B cell (primary cell): ENCODE results near the gene ZCCHC24. TPM values are rescaled to one million over a fixed set of nuclear protein-coding genes. Genes with fewer than 3 reads are reported as not detected.

Experiments
- ATAC-seq: fragments of 200-7000 bp; cut with Tn5 transposase; one replicate; pipeline ENCODE4 v1.10.0; 2021; ENCODE audit warnings: low read depth, mild to moderate bottlenecking, moderate number of reproducible peaks, moderate library complexity
- CTCF ChIA-PET: fragments of 350-600 bp; sonication (Branson Sonifier 250); formaldehyde crosslinking; loops from one replicate; lab custom pipeline; 2021; ENCODE audit warnings: antibody characterized with exemption, inconsistent platforms; lab: Charles Lee
- POLR2A ChIA-PET: fragments of 350-600 bp; sonication (Branson Sonifier 250); formaldehyde crosslinking; loops from one replicate; lab custom pipeline; 2021; ENCODE audit warnings: antibody characterized with exemption; lab: Charles Lee
- DNase-seq: peaks from one replicate; pipeline ENCODE4 v3.0.0; 2013
- H2AFZ ChIP-seq: 2 replicates; pipeline ENCODE4 v1.6.1; 2012; ENCODE audit warnings: mild to moderate bottlenecking, low read depth, low read length; ENCODE audit not compliant: insufficient read depth, poor library complexity, severe bottlenecking
- H3K27ac ChIP-seq, 2 donors: 1 replicate in 1 of 2; 2 replicates in 1 of 2; pipeline ENCODE4 v1.5.1; 2012 to 2013; ENCODE audit warnings: low read length in 2 of 2, mild to moderate bottlenecking in 2 of 2, moderate library complexity in 1 of 2
- H3K27me3 ChIP-seq, 4 experiments: fragments of 200-600 bp in 1 of 4; sonication (generic) in 1 of 4; replicated peaks in 1 of 4; 1 replicate in 2 of 4; 2 replicates in 2 of 4; pipeline versions ENCODE4 v1.6.1 to v1.7.0; 2013 to 2016; ENCODE audit warnings: low read length in 3 of 4, mild to moderate bottlenecking in 2 of 4, mixed read lengths in 1 of 4, moderate library complexity in 1 of 4; ENCODE audit not compliant: insufficient read depth in 4 of 4, control insufficient read depth in 3 of 4; ENCODE audit errors: control extremely low read depth in 1 of 4
- H3K36me3 ChIP-seq, 2 experiments: replicated peaks in 1 of 2; 1 replicate in 1 of 2; 2 replicates in 1 of 2; pipeline versions ENCODE4 v1.6.1 to v1.7.1; 2013; ENCODE audit warnings: low read length in 1 of 2; ENCODE audit not compliant: insufficient read depth in 2 of 2, control insufficient read depth in 1 of 2; ENCODE audit errors: control extremely low read depth in 1 of 2, extremely low read depth in 1 of 2
- H3K4me1 ChIP-seq, 2 donors: fragments of 200-600 bp in 1 of 2; sonication (generic) in 1 of 2; 1 replicate in 1 of 2; 2 replicates in 1 of 2; pipeline versions ENCODE4 v1.5.1 to v1.6.1; 2013 to 2017; ENCODE audit warnings: low read length in 2 of 2; ENCODE audit not compliant: control insufficient read depth in 2 of 2, insufficient read depth in 2 of 2
- H3K4me2 ChIP-seq: replicated peaks from 2 replicates; pipeline ENCODE3; 2012; ENCODE audit warnings: mild to moderate bottlenecking, low read depth, low read length; ENCODE audit not compliant: poor library complexity, severe bottlenecking
- H3K4me3 ChIP-seq, 5 experiments: fragments of 200-600 bp in 1 of 5; sonication (generic) in 1 of 5; 1 replicate in 3 of 5; 2 replicates in 2 of 5; pipeline versions ENCODE4 v1.5.1 to v1.7.0; 2011 to 2016; ENCODE audit warnings: low read length in 4 of 5, mild to moderate bottlenecking in 4 of 5, low read depth in 2 of 5, control low read depth in 1 of 5, moderate library complexity in 1 of 5; ENCODE audit not compliant: insufficient read depth in 1 of 5; ENCODE audit errors: control extremely low read depth in 1 of 5, extremely low read depth in 1 of 5
- H3K79me2 ChIP-seq: fragments of 200-600 bp; sonication (generic); one replicate; pipeline ENCODE4 v1.6.0; 2016; ENCODE audit warnings: low read length; ENCODE audit not compliant: control insufficient read depth, insufficient read depth
- H3K9ac ChIP-seq: fragments of 200-600 bp; sonication (generic); 2 replicates; pipeline ENCODE4 v1.6.1; 2017; ENCODE audit warnings: mild to moderate bottlenecking, low read length, moderate library complexity
- H3K9me3 ChIP-seq, 3 donors: one replicate each; pipeline versions ENCODE4 v1.6.1 to v1.7.1; 2013; ENCODE audit warnings: low read length in 2 of 3; ENCODE audit not compliant: control insufficient read depth in 2 of 3, insufficient read depth in 1 of 3; ENCODE audit errors: control extremely low read depth in 1 of 3
- H4K20me1 ChIP-seq: 2 replicates; pipeline ENCODE4 v1.6.0; 2012; ENCODE audit warnings: mild to moderate bottlenecking, low read length; ENCODE audit not compliant: insufficient read depth, control insufficient read depth, poor library complexity, severe bottlenecking
- H3K27ac Mint-ChIP-seq: one replicate; pipeline ENCODE4 v1.8.0; 2021; ENCODE audit warnings: mixed read lengths
- H3K27me3 Mint-ChIP-seq: one replicate; pipeline ENCODE4 v1.8.0; 2021; ENCODE audit warnings: mixed read lengths
- H3K4me1 Mint-ChIP-seq: one replicate; pipeline ENCODE4 v1.8.0; 2021; ENCODE audit warnings: mixed read lengths
- H3K4me3 Mint-ChIP-seq: one replicate; pipeline ENCODE4 v1.8.0; 2021; ENCODE audit warnings: mixed read lengths
- H3K9me3 Mint-ChIP-seq: one replicate; pipeline ENCODE4 v1.8.0; 2022; ENCODE audit warnings: mixed read lengths; ENCODE audit not compliant: insufficient read depth
- EZH2 ChIP-seq: IDR thresholded peaks from 2 replicates; pipeline ENCODE4 v1.6.1; 2012; ENCODE audit warnings: borderline replicate concordance, low read depth, mild to moderate bottlenecking, moderate library complexity, low read length; ENCODE audit not compliant: insufficient read depth, poor library complexity, severe bottlenecking
- WGBS: methylation state at CpG from one replicate; pipeline ENCODE4 v1.1.5; 2013; ENCODE audit warnings: missing lambda C conversion rate; ENCODE audit not compliant: insufficient coverage; 5-methylcytosine and 5-hydroxymethylcytosine counted together
- intact Hi-C: fragments of 100-400 bp; cut with micrococcal nuclease; formaldehyde crosslinking; loops from one replicate; pipeline ENCODE4 v1.10.0; 2022
- polyA plus RNA-seq: library from polyadenylated mRNA; depleted of rRNA; stranded (reverse); fragments of >200 nt; gene quantifications from 2 replicates; pipeline ENCODE4 v1.2.3, GENCODE V29; 2012
- total RNA-seq, 2 donors: library from RNA; stranded (reverse); fragments of 120-200 nt in 1 of 2; gene quantifications; 1 replicate in 1 of 2; 2 replicates in 1 of 2; pipeline versions ENCODE4 v1.2.3 to v1.2.4, GENCODE V29; 2013 to 2022
- TF ChIP-seq, protein P1 (sequence below): fragments of 200-600 bp; IDR thresholded peaks from one replicate; pipeline ENCODE4 v1.8.0; 2022; ENCODE audit warnings: antibody characterized with exemption, mild to moderate bottlenecking

The ZCCHC24 gene
- total and polyA plus RNA-seq, 2 donors (not counting 1 experiment from before 2014, with no cell fraction given) = 0.34 to 2.3 TPM

DNA sequence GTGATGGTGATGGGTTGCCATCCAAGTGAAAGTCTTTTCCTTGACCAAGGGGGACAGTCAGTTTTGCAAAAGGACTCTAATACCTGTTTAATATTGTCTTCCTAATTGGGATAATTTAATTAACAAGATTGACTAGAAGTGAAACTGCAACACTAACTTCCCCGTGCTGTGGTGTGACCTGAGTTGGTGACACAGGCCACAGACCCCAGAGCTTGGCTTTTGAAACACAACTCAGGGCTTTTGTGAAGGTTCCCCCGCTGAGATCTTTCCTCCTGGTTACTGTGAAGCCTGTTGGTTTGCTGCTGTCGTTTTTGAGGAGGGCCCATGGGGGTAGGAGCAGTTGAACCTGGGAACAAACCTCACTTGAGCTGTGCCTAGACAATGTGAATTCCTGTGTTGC is 91.3 kb downstream of the ZCCHC24 start:
- intact Hi-C loops = no loop called here
- peak overlapping the region; percentile 20 to 62 for H3K27ac ChIP-seq
- peaks cover 23 to 38% of the 10 kb centered on the region in 2 donors for H3K4me1 ChIP-seq
- H3K4me3 ChIP-seq = no peak overlapping the region
- peak overlapping the region; percentile 34 for H3K4me2 ChIP-seq
- peaks cover 14% of the 10 kb centered on the region for H4K20me1 ChIP-seq
- H2AFZ ChIP-seq = no peak overlapping the region
- no peaks in the 10 kb centered on the region for H3K9me3 ChIP-seq
- peaks cover 51% of the 10 kb centered on the region for H3K4me1 Mint-ChIP-seq
- H3K36me3 ChIP-seq = peaks cover 0 to 64% of the 10 kb centered on the region in 2 experiments
- peaks cover 3% of the 10 kb centered on the region for H3K79me2 ChIP-seq
- H3K27me3 Mint-ChIP-seq = no peaks in the 10 kb centered on the region
- 11% methylated on average over 3 of the region's 3 CpGs for WGBS
- ChIA-PET POLR2A (no interaction called here), CTCF (interaction anchor here (1.5 kb wide), 1 partner anchor 36 kb away, joined by 3 read pairs; no protein-coding TSS in a partner anchor)
- ATAC-seq = peak; percentile 43
- no peak for DNase-seq
- no peaks in the 10 kb centered on the region for H3K27me3 ChIP-seq
- H3K4me3 Mint-ChIP-seq = peak overlapping the region; percentile 11
- H3K9ac ChIP-seq = no peak overlapping the region
- no peak for TF ChIP-seq EZH2
- TF ChIP-seq, protein P1, sequence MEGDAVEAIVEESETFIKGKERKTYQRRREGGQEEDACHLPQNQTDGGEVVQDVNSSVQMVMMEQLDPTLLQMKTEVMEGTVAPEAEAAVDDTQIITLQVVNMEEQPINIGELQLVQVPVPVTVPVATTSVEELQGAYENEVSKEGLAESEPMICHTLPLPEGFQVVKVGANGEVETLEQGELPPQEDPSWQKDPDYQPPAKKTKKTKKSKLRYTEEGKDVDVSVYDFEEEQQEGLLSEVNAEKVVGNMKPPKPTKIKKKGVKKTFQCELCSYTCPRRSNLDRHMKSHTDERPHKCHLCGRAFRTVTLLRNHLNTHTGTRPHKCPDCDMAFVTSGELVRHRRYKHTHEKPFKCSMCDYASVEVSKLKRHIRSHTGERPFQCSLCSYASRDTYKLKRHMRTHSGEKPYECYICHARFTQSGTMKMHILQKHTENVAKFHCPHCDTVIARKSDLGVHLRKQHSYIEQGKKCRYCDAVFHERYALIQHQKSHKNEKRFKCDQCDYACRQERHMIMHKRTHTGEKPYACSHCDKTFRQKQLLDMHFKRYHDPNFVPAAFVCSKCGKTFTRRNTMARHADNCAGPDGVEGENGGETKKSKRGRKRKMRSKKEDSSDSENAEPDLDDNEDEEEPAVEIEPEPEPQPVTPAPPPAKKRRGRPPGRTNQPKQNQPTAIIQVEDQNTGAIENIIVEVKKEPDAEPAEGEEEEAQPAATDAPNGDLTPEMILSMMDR = no peak
- H3K27ac Mint-ChIP-seq = peak overlapping the region; percentile 34
- no peaks in the 10 kb centered on the region for H3K9me3 Mint-ChIP-seq

DNA sequence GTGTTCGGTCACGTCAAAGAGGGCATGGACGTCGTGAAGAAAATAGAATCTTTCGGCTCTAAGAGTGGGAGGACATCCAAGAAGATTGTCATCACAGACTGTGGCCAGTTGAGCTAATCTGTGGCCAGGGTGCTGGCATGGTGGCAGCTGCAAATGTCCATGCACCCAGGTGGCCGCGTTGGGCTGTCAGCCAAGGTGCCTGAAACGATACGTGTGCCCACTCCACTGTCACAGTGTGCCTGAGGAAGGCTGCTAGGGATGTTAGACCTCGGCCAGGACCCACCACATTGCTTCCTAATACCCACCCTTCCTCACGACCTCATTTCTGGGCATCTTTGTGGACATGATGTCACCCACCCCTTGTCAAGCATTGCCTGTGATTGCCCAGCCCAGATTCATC is 91.7 kb downstream of the ZCCHC24 start:
- Mint-ChIP-seq H3K27ac (peak overlapping the region; percentile 46), H3K4me1 (peaks cover 51% of the 10 kb centered on the region), H3K4me3 (no peak overlapping the region), H3K27me3 (no peaks in the 10 kb centered on the region), H3K9me3 (no peaks in the 10 kb centered on the region)
- DNase-seq = no peak
- ChIA-PET POLR2A (no interaction called here), CTCF (interaction anchor here (1.1 to 1.5 kb wide), 2 partner anchors 37 to 105 kb away, joined by 3 read pairs; no protein-coding TSS in a partner anchor)
- peaks cover 7% of the 10 kb centered on the region for H3K79me2 ChIP-seq
- no peak overlapping the region for H2AFZ ChIP-seq
- no peak overlapping the region for H3K9ac ChIP-seq
- peaks cover 0 to 68% of the 10 kb centered on the region in 2 experiments for H3K36me3 ChIP-seq
- H3K27ac ChIP-seq = peak overlapping the region in 1 of 2 donors; percentile 62
- ATAC-seq = no peak
- H3K4me1 ChIP-seq = peaks cover 23 to 38% of the 10 kb centered on the region in 2 donors
- H4K20me1 ChIP-seq = peaks cover 18% of the 10 kb centered on the region
- TF ChIP-seq EZH2 = no peak
- TF ChIP-seq, protein P1 = no peak
- no peak overlapping the region for H3K4me3 ChIP-seq
- WGBS = over 99% methylated on average over 9 of the region's 11 CpGs
- intact Hi-C loops = no loop called here
- no peaks in the 10 kb centered on the region for H3K9me3 ChIP-seq
- H3K27me3 ChIP-seq = no peaks in the 10 kb centered on the region
- peak overlapping the region; percentile 34 for H3K4me2 ChIP-seq
